Natural killer cell (primary cell): ENCODE results near the gene NEGR1. TPM values are rescaled to one million over a fixed set of nuclear protein-coding genes. Genes with fewer than 3 reads are reported as not detected.

Experiments
- ATAC-seq, 3 donors: fragments of 150-1000 bp in 2 of 3; fragments of 200-7000 bp in 1 of 3; cut with Tn5 transposase; 1 replicate in 1 of 3; 2 replicates in 2 of 3; pipeline ENCODE4 v1.10.0; 2021; ENCODE audit warnings: mild to moderate bottlenecking in 2 of 3, moderate library complexity in 2 of 3
- DNase-seq, 2 donors: peaks; one replicate each; pipeline versions ENCODE4 v3.0.0 to v3.0.0-alpha.2; 2013 to 2021; ENCODE audit warnings: mixed read lengths in 1 of 2
- H3K27ac ChIP-seq: one replicate; pipeline ENCODE4 v1.5.1; 2013; ENCODE audit warnings: mild to moderate bottlenecking, low read length
- H3K27me3 ChIP-seq: one replicate; pipeline ENCODE4 v1.6.1; 2013; ENCODE audit warnings: low read length; ENCODE audit not compliant: control insufficient read depth, insufficient read depth
- H3K36me3 ChIP-seq: one replicate; pipeline ENCODE4 v1.6.1; 2013; ENCODE audit warnings: low read length; ENCODE audit not compliant: control insufficient read depth, insufficient read depth
- H3K4me1 ChIP-seq: one replicate; pipeline ENCODE4 v1.6.1; 2013; ENCODE audit warnings: low read length; ENCODE audit not compliant: control insufficient read depth, insufficient read depth
- H3K4me3 ChIP-seq: one replicate; pipeline ENCODE4 v1.5.1; 2013; ENCODE audit warnings: low read length
- H3K9me3 ChIP-seq: one replicate; pipeline ENCODE4 v1.6.1; 2013; ENCODE audit warnings: low read length; ENCODE audit not compliant: control insufficient read depth, insufficient read depth
- H3K27ac Mint-ChIP-seq, 2 donors: one replicate each; pipeline ENCODE4 v1.8.0; 2022; ENCODE audit warnings: mild to moderate bottlenecking in 2 of 2, mixed read lengths in 2 of 2, moderate library complexity in 1 of 2
- H3K27me3 Mint-ChIP-seq, 2 donors: one replicate each; pipeline ENCODE4 v1.8.0; 2022; ENCODE audit warnings: low read depth in 2 of 2, mixed read lengths in 2 of 2
- H3K36me3 Mint-ChIP-seq: one replicate; pipeline ENCODE4 v1.8.0; 2022; ENCODE audit warnings: mixed read lengths
- H3K4me1 Mint-ChIP-seq, 2 donors: one replicate each; pipeline ENCODE4 v1.8.0; 2022; ENCODE audit warnings: mixed read lengths in 2 of 2
- H3K4me3 Mint-ChIP-seq: one replicate; pipeline ENCODE4 v1.8.0; 2022; ENCODE audit warnings: mild to moderate bottlenecking, moderate library complexity, mixed read lengths
- H3K9me3 Mint-ChIP-seq, 2 donors: one replicate each; pipeline ENCODE4 v1.8.0; 2022; ENCODE audit warnings: mixed read lengths in 2 of 2
- CTCF ChIP-seq: fragments of 200-600 bp; IDR thresholded peaks from one replicate; pipeline ENCODE4 v1.8.0; 2022; ENCODE audit warnings: antibody characterized with exemption
- WGBS: methylation state at CpG from one replicate; pipeline ENCODE4 v1.1.7; 2013; ENCODE audit warnings: missing lambda C conversion rate; ENCODE audit not compliant: insufficient coverage; 5-methylcytosine and 5-hydroxymethylcytosine counted together
- intact Hi-C: fragments of 100-400 bp; cut with micrococcal nuclease; formaldehyde crosslinking; loops from one replicate; pipeline ENCODE4 v1.14.2; 2022
- total RNA-seq, 4 donors: library from RNA; stranded (reverse); fragments of 120-200 nt in 1 of 4; gene quantifications; one replicate each; pipeline versions ENCODE4 v1.2.3 to v1.2.4, GENCODE V29; 2013 to 2022

Gene NEGR1
- total RNA-seq, 3 donors from 2014 or later (not counting 1 experiment from before 2014, with no cell fraction given): 0.55 to 1.3 TPM; not detected in 1

- Histone ChIP-seq H3K9me3 (no peaks in the 10 kb centered on the region), H3K4me1 (no peaks in the 10 kb centered on the region), H3K27ac (no peak overlapping the region), H3K36me3 (no peaks in the 10 kb centered on the region), H3K27me3 (no peaks in the 10 kb centered on the region), H3K4me3 (no peak overlapping the region)
- DNase-seq (no peak), ATAC-seq (no peak)
- H3K36me3 Mint-ChIP-seq: no peaks in the 10 kb centered on the region
- no peak overlapping the region for H3K27ac Mint-ChIP-seq
- no peak overlapping the region for H3K4me3 Mint-ChIP-seq
- 100% methylated on average over 1 of the region's 2 CpGs for WGBS
- TF ChIP-seq CTCF: no peak
- H3K27me3 Mint-ChIP-seq: no peaks in the 10 kb centered on the region
- intact Hi-C loops: no loop called here
- no peaks in the 10 kb centered on the region for H3K4me1 Mint-ChIP-seq
- H3K9me3 Mint-ChIP-seq: peaks cover 0 to 8% of the 10 kb centered on the region in 2 donors
Observed at GRCh38 chr1:71885171-71885570, 397.2 kb downstream of the NEGR1 start.

GRCh38 chr1:71882637-71883036 is 399.7 kb downstream of the NEGR1 start:
- H3K27me3 Mint-ChIP-seq: no peaks in the 10 kb centered on the region
- Histone ChIP-seq H3K9me3 (no peaks in the 10 kb centered on the region), H3K27me3 (no peaks in the 10 kb centered on the region), H3K4me3 (no peak overlapping the region), H3K27ac (no peak overlapping the region), H3K36me3 (no peaks in the 10 kb centered on the region), H3K4me1 (no peaks in the 10 kb centered on the region)
- no peak for DNase-seq
- no peak for ATAC-seq
- H3K4me1 Mint-ChIP-seq: no peaks in the 10 kb centered on the region
- no CpG with 5 or more reads among the region's 2 CpGs for WGBS
- peaks cover 0 to 8% of the 10 kb centered on the region in 2 donors for H3K9me3 Mint-ChIP-seq
- H3K27ac Mint-ChIP-seq: no peak overlapping the region
- intact Hi-C loops: no loop called here
- H3K4me3 Mint-ChIP-seq: no peak overlapping the region
- TF ChIP-seq CTCF: no peak
- H3K36me3 Mint-ChIP-seq: no peaks in the 10 kb centered on the region

- TF ChIP-seq CTCF: no peak
- Histone ChIP-seq H3K9me3 (no peaks in the 10 kb centered on the region), H3K4me3 (no peak overlapping the region), H3K4me1 (no peaks in the 10 kb centered on the region), H3K27me3 (no peaks in the 10 kb centered on the region), H3K27ac (no peak overlapping the region), H3K36me3 (no peaks in the 10 kb centered on the region)
- Mint-ChIP-seq H3K27ac (no peak overlapping the region), H3K36me3 (no peaks in the 10 kb centered on the region), H3K9me3 (peaks cover 0 to 8% of the 10 kb centered on the region in 2 donors), H3K27me3 (no peaks in the 10 kb centered on the region), H3K4me3 (no peak overlapping the region), H3K4me1 (no peaks in the 10 kb centered on the region)
- 50% methylated on average over 2 of the region's 3 CpGs for WGBS
- intact Hi-C loops: no loop called here
- no peak for ATAC-seq
- DNase-seq: no peak
Observed at GRCh38 chr1:71882226-71882625, 400.1 kb downstream of the NEGR1 start.

GRCh38 chr1:71881611-71882010 is 400.7 kb downstream of the NEGR1 start:
- H3K9me3 ChIP-seq: no peaks in the 10 kb centered on the region
- Mint-ChIP-seq H3K4me1 (no peaks in the 10 kb centered on the region), H3K9me3 (peaks cover 0 to 10% of the 10 kb centered on the region in 2 donors), H3K27ac (no peak overlapping the region), H3K27me3 (no peaks in the 10 kb centered on the region), H3K36me3 (no peaks in the 10 kb centered on the region), H3K4me3 (no peak overlapping the region)
- intact Hi-C loops: no loop called here
- no peak for TF ChIP-seq CTCF
- H3K36me3 ChIP-seq: no peaks in the 10 kb centered on the region
- no peak overlapping the region for H3K4me3 ChIP-seq
- DNase-seq: no peak
- no peak overlapping the region for H3K27ac ChIP-seq
- no peaks in the 10 kb centered on the region for H3K4me1 ChIP-seq
- H3K27me3 ChIP-seq: no peaks in the 10 kb centered on the region
- no peak for ATAC-seq
